NCI-H748 (cell line): ENCODE measurements around the gene DLD.
"Not testable (repeated sequence)": the region's sequence is repeated elsewhere in the genome, so short reads cannot be mapped to it uniquely, and the experiment has no call there.

Experiments
- DNase-seq: peaks from one replicate; lab custom pipeline; 2025; ENCODE audit not compliant: unreplicated experiment; lab: John Stamatoyannopoulos, UW

DLD gene, protein sequence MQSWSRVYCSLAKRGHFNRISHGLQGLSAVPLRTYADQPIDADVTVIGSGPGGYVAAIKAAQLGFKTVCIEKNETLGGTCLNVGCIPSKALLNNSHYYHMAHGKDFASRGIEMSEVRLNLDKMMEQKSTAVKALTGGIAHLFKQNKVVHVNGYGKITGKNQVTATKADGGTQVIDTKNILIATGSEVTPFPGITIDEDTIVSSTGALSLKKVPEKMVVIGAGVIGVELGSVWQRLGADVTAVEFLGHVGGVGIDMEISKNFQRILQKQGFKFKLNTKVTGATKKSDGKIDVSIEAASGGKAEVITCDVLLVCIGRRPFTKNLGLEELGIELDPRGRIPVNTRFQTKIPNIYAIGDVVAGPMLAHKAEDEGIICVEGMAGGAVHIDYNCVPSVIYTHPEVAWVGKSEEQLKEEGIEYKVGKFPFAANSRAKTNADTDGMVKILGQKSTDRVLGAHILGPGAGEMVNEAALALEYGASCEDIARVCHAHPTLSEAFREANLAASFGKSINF

DNA sequence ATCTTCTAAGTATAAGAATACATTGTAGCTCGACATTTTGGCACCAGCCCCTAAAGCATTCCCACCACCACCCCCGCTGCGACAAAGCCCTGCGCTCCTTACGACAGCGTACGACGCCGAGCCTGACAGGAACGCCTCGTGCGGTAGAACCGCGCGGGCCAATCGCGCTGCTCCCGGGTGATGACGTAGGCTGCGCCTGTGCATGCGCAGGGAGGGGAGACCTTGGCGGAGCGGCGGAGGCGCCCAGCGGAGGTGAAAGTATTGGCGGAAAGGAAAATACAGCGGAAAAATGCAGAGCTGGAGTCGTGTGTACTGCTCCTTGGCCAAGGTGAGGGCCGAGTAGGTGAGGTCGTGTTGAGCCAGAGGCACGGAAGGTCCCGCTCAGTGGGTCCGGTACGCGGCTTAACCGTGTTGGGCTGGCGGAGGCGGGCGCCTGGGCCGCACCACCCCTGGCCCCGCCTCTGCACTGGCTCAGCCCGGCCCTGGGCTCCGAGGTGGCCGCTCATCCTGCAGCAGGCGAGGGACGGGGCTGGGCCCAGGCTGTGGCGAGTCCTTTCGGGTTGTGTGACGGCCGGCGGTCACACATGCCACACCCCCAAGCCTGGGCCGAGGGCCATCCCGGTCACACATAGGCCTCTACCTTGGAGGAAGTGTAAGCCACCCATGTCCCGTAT, at the start of gene DLD:
Gene DLD (plus strand): TSS at position 222 of the 674 bp plus-strand sequence. CDS start 68 bp downstream, at position 290.
- peak; percentile 95 for DNase-seq

DNA sequence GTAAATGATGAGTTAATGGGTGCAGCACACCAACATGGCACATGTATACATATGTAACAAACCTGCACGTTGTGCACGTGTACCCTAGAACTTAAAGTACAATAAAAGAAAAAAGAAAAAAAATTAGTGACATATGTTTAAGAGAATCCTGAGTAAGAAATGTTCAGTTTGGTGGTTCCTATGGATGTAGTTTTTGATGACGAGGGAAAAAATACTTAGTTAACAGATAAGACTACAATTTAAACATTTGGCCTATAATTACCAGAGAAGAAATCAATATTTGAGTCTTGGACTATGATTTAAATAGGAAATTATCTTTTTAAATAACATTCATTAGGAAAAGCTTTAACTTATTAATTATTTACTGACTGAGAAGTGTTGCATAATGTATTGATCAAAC, 48.8 kb upstream of the DLD start:
- no peak for DNase-seq

DNA sequence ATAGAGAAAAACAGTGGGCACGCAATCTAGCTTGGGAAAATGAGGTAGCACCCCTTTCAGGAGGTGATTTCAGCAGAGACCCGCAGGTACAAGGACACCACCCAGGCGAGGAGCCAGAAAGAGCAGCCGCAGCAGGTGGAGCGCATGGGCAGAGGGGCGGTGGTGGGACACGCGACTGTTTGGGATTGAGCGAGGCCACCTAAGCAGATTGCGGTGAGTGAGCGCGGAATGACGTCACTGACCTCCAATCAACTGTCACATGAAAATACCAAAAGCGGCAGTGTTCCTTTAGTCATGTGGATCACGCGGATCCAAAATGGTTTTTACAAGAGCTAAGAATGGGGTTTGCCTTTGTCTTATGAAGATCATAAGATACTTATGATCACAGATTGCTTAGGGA, 47.8 kb upstream of the DLD start:
- DNase-seq: no peak

DNA sequence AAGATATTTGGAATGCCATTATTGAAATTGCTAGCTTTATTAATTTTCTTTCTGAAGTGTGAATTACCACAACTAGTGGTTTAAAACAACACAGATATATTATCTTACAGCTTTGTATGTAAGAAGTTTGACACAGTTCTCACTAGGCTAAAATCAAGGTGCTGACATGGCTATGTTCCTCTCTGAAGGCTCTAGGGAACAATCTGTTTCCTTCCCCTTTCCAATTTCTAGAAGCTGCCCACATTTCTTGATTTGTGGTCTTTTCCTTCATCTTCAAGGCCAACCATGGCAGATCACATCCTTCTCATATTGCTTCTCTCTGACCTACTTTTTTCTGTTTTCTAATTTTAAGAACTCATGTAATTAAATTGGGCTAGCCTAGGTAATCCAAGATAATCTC, 44.7 kb upstream of the DLD start:
- no peak for DNase-seq

DNA sequence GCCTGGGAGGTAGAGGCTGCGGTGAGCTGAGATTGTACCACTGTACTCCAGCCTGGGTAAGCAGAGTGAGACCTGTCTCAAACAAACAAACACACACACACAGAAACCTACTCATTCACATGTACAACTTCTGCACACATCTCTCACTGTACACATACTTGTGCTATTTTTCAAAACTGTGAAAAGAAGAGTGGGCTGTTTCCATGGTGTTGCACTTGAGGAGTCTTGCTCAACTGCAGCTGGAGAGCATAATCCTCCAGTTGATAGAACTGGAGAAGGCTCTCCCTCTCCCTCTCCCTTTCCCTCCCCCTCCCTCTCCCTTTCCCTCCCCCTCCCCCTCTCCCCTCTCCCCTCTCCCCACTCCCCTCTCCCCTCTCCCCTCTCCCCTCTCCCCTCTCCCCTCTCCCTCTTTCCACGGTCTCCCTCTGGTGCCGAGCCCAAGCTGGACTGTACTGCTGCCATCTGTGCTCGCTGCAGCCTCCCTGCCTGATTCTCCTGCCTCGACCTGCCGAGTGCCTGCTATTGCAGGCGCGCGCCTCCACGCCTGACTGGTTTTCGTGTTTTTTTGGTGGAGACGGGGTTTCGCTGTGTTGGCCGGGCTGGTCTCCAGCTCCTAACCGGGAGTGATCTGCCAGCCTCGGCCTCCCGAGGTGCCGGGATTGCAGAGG, 43.7 kb upstream of the DLD start:
- DNase-seq: no peak

DNA sequence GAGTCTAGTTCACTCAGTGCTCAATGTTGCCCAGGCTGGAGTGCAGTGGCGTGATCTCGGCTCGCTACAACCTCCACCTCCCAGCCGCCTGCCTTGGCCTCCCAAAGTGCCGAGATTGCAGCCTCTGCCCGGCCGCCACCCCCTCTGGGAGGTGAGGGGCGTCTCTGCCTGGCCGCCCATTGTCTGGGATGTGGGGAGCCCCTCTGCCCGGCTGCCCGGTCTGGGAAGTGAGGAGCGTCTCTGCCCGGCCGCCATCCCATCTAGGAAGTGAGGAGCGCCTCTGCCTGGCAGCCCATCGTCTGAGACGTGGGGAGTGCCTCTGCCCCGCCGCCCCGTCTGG, 43.2 kb upstream of the DLD start:
- not testable (repeated sequence) for DNase-seq

DNA sequence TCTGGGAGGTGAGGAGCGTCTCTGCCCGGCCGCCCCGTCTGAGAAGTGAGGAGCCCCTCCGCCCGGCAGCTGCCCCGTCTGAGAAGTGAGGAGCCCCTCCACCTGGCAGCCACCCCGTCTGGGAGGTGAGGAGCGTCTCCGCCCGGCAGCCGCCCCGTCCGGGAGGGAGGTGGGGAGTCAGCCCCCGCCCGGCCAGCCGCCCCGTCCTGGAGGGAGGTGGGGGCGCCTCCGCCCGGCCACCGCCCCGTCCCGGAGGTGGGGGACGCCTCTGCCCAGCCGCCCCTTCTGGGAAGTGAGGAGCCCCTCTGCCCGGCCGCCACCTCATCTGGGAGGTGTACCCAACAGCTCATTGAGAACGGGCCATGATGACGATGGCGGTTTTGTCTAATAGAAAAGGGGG, 42.8 kb upstream of the DLD start:
- DNase-seq: not testable (repeated sequence)

DNA sequence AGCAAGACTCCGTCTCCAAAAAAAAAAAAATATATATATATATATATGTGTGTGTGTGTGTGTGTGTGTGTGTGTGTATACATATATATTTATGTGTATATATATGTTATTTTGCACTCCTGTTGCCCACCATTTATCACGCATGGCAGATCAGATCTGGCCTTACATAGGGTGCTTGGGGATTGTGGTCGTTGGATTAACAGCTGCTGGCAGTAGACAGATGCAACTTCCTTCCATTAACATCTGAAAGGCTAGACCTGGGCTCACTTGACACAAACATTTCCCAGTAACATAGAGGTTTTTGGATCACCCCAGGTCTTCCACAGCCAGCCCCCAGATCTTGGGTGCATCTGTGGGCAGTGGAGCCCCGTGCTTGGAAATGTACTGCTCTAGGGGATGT, 40.8 kb upstream of the DLD start:
- DNase-seq: no peak

DNA sequence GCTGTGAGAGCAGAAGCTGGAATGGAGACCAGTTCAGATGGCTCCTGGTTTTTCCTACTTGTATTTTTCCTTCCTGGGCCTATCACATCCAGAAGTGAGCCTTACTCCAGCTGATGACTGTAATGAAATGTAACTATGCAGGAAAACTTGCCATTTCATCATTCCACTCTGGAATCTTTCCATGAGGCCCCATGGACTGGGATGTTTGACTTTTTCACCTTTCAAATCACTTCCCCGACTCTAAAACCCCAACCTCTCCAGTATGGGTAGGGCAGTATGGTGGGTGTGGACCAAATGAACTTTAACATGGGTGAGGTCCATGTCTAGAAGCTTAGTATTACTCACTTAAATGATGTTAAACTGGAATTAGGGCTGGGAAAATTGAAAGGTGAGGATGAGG, 40.3 kb upstream of the DLD start:
- DNase-seq: no peak

DNA sequence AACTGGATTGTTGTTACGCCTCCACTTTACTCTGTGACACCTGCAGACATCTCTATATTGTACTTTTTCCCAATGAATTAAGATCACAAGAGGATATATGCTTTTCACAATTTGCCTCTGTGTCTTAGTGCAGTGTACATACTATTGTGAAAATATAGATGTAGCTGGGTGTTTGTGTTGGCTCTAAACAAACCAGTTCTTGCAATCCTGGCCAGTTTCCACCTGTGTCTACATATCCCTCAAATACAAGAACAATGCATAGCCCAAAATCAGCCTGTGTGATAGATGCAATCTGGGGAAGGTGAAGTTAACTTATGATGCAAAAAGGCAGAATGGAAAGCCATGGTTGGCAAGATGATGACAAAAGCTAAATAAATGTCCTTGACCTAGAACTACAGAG, 36.5 kb upstream of the DLD start:
- no peak for DNase-seq

DNA sequence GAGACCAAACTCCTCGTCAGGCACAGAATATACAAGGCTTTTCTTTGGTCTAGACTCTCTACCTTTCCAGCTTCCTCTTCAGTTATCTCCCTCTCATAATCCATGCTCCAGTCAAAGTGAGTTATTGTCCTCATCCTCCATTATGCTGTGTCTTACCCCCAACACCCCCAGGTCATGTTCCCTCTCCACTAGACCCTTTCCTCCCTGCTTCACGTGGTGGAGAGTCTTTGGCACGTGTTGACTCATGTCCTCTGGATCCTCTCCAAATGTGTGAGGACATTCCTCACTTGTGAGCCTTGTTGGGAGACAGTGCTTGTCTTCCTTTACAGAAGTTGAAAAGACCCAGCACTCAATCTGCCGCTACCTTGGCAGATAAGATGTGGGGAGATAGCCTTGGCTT, 36.0 kb upstream of the DLD start:
- no peak for DNase-seq

DNA sequence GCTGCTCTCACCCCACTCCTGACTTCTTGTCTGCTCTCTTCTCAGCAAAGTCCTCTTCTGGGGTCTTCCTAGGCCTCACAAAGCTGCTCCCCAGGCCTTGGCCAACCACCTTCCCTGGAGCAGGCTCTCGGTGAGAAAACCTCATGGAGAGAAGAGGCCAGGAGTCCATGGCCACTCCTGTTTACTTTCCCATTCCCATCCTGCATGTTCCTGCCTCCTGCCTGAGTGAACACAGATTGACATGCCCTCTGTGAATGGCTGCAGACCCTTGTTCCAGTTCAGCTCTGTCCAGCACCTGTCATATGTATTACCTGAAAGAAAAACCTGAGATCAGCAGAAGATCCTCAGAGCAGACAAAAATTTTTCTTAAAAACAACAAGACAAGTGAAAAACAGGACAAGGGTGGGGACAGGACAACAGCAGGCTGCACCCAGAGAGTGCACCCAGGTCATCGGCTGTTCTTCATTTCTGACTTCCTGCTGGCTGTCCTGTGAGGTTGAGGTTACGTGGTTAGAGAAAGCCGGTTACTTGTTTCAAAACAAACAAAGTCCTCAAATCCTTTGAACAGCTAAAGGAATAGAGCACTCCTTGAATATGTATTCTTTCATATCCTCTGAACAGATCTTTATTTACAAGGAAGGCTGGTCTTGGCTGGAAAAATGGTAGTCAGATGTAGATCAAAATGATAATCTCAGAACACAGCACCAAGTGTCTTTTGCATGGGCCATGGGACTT, 34.0 kb upstream of the DLD start:
- no peak for DNase-seq

DNA sequence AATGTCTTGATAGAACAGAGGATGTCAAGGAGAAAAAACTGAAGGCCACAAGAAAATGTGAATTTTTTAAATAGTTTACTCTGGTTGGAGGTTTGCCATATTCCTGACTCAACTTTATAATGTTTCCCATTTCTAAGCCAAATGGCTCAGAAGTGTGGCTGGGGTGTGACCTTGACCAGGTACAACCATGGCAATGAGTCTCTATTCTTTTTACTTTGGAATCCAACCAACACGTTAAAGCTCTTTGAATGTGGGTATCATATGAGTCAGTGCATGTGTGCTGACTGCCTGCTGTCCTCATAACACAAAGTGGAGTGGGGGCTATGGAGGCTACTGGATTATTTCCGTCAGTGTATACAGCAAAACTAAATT, 33.5 kb upstream of the DLD start:
- DNase-seq: no peak

DNA sequence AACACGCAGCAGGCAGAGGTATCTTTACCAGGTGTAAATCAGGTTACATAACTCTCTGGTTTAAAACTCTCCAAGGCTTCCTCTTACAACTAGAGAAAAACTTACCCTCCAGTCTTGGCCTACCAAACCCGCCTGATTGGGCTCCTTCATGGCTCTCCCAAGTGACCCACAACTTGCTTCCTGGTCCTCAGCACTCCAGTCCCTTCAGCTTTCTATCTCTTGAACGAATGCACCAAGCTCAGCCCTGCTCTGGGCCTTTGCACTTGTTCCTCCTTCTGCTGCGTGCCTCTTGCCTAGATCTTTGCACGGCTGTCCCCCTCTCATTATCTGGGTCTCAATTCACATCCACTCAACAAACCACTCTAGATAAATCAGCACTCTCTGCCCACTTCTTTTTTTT, 32.7 kb upstream of the DLD start:
- no peak for DNase-seq

DNA sequence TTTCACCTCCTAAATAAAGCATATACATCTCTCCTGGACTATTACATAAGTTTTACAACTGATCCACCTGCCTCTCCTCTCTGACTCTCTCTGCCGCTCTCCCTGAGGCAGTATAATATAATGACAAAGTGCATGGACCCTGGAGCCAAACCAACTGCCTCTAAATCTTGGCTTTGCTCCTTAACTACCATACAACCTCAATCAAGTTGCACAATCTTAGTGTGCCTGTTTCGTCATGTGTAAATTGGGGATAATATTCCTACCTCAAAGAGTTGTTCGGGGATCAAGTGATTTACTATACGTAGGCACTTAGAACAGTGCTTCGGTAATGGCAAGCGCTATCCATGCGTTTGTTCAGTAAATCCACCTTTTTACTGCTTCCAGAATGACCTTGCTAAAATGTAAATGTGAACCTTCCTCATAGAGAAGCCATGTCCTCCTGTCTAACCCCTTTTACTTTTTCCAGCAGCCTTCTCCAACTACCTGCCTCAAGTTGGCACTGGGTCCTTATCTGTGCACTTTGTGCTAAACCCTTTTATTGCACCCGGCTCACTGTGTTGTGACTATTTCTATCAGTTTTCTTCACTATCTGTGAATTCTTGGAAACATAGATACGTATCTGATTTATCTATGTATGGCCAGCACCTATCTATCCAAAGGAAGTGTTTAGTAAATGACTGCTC, 30.6 kb upstream of the DLD start:
- no peak for DNase-seq

DNA sequence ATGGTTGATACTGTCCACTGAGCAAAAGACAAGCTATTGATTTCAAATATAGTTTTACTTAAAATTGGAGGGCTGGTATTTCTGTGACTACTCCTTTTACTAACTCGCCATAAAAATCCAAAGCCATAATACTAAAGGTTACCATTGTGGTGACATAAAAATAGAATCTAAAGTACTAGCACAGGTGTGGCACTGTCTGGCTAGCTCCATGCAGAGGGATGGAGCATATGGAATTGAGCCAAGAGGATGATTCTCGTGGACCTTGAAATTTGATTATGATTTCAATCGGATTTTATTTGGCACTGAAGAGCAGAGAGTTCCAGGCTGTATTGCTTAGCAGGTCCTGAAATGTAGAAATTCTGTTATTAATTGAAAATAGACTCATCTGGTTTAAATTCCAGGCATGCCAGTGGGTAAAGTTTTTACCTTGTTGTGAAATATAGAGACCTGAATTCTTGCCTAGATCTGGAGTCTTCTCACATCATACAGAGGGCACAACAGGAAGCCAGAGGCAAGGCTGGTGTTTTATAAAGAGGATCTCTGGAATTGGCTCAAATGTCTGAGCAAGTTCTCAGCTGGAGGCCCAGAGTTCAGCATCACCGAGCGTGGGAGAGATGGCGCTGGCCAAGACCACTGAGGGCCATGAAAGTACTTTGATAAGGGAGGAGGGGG, 29.9 kb upstream of the DLD start:
- no peak for DNase-seq

DNA sequence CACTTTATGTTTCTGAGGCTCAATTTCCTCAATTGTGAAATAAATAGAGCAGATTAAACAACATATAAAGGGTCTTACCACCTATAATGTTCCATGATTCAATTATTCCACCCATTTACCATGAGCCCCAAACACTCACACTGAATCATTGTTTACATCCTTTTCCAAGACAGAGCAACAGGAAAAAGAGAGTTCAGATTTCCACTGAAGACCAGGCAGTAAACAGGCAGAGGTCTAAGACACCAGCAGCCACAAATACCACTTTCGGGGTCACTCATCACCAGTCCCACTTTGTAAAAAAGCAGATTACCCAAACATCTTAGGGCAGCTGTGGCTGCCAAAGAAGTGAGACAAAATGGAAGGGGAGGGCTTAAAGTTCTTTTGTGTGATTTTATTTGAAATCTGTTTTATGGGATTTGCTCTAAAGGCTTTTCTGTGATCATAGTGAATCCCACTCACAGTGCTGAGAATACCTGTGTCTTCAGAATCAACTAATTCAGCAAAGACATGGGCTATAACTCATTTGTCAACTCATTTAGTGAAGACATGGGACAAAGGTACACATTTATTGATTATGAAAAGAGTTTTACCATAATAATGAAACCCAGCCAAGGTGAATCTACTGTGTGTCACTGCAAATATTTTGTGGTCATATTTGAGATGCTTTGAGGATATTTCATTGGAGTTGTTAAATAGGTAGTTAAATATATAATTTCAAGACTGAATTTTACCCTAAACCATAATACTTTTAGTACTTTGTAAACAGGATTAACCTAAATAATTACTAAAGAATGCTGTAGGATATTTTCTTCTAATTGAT, 24.8 kb upstream of the DLD start:
- DNase-seq: no peak

DNA sequence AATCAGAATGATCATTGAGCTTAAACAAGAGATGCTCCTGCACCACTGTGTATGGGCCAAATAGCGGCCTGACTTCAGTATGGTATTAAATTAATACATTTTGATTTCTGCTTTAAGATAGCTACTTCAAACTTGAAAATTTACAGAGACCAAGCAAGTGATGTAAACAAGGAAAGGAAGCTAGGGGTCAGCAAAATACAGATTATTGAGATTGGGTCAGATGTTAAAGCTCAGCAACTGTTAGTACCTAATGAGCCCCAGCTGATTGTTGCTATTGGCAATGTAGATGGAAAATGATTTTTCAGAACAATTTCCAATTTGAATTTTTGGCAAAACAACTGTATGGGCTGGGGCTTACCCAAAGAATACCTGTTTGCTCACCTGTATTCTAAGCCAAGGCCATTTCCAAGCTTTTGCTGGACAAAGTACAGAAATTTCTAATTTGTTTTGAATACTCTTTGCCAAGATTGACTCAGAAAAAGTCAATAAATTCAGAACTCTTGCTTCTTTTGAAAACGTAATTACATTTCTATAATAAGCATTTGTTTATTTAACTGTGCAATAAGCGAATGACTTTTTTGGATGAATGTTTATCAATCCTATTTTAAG, 23.0 kb upstream of the DLD start:
- no peak for DNase-seq

DNA sequence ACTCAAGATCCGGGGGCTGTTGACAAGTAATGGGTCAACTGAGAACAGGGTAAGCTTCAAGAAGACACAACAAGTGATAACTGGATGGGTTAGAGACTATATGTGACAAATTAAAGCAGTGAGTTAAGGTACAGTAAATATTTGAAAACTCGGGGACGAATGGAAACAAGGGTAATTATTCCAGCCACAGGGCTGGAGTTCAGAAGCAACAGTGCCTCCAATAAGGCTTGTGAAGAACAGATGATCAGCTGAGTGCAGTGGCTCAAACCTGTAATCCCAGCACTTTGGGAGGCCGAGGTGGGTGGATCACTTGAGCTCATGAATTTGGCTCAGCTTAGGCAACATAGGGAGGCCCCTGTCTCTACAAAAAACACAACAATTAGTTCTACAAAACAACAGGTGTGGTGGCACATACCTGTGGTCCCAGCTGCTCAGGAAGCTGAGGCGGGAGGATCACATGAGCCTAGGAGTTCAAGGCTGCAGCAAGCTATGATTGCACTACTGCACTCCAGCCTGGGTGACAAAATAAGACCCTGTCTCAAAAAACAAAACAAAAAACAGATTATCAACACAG, 20.5 kb upstream of the DLD start:
- no peak for DNase-seq
